CD4-positive, alpha-beta T cell treated with Interleukin-6 for 4 hours (primary cell): ENCODE data around the gene B3GAT3.
"Not testable (repeated sequence)": the region's sequence is repeated elsewhere in the genome, so short reads cannot be mapped to it uniquely, and the experiment has no call there.

Experiments
- DNase-seq: peaks from one replicate; pipeline ENCODE4 v3.0.0-alpha.2; 2020; ENCODE audit warnings: mixed read lengths

B3GAT3 gene

DNA sequence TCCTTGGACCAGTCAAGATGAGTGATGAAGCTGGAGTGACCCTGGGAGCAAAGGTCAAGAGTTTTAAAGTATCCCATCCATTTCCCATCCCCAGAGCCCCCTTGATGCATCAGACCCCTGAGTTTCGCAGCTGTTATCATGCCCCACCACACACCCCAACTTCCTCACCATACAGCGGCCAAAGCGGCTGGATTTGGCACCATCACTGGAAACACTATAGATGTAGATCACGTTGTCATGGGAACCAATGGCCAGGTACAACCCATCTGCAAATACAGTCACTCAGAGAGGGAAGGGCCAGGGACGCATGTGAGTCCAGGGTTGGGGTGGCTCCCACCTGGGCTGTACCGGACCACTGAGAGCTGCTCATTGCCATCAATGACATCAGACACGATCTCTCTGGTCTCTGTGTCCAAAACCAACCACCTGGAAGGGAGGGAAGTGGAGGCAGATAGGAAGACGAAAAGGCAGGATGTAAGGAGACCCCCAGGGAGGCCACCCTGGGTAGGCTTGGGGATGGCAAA lies 17.9 kb downstream of the B3GAT3 start:
- no peak for DNase-seq

DNA sequence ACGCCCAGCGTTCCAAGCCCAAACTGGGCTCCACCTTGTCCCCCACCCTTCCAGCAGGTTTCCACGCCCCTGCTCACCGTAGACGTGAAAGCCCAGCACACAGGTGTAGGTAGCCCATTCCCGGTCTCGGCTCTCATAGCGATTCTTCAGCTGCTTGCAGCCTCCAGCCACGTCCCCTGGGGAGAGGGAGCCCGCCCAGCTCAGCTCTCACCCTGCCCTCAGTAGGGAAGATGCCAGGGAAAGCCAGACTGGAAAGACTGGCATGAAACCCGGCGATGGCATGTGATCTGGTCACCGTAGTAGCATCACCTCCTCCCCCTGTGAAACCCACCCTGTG lies 18.7 kb downstream of the B3GAT3 start:
- no peak for DNase-seq

DNA sequence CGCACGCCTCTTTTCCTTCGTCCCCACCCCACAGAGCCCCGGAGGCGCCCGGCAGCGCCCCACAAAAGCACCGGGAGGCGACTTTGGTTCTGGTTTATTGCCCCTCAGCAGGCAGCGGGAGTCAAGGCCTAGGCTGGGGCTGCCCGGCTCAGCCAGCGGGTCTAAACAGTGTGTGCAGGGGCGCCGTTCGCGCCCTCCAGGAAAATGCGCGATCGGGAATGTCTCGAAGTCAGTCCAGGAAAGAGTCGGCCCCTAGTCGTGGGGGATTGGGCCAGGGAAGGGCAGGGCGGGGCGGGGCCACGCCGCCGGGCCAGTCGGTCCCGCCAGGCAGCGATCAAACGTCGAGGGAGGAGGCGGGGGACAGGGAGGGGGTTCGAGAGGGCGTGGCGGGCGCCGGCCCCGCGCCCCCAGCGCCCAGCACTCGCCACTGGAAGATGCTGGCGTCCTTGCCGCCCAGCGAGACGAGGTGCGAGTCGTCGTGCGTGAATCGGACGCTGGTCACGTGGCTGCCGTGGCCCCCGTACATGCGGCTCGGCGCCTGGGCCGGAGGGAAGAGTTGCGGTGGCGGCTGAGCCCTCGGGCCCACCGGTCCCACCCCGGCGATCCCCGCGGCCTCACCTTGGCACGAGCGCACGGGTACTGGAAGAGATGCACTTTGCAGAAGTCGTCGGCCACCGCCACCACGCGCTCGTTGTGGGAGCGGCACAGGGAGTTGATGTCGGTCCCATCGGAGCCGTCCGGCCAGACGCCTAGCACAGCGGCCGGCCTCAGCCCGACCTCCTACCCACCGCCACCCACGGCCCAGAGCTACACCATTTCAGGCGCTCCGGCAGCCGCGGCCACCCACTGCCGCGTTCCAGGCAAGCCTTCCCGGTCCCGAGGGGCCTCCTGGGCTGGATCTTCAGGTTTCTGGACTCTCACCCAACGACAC lies 19.4 kb downstream of the B3GAT3 start:
- peak; percentile 64 for DNase-seq

DNA sequence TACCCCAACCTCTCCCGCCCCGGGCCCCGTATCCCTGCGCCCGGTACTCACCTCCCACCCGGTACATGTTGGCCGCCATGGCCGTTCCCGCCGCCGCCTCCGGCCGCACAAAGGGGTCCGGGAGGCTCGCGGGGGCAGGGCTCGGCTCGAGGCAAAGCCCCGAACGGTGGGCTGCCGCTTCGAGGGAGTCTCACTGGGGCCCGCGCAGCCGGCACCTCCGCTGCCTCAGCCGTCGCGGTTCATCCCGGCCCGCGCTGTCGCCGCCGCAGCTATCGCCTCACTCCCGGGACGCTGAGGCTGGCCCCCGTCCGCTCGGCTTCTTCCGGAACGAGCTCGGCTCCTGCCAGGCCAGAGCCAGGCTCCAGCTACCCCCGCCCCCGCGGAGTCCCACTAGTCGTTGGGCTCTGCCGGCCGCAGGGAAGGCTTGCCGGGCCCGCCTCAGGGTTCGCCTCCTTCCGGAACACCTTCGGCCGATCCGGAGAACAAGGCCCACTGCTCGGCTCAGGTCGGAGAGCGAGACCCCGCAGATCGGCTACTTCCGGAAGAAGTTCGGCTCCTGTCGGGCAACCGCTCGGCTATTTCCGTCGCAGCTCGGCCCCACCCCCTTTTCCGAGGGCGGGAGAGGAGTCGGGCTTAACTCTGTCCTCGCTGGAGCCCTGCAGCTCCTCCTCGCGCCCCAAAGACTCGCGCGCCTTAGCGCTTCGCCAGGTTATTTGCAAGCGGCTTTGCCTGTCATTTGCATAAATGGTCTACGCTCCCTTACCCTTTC lies 20.2 kb downstream of the B3GAT3 start, which contains the start of gene MTA2:
MTA2 (minus strand) TSS at position 494 of the 769 bp plus-strand sequence; CDS start at position 79, 415 bp downstream.
- DNase-seq = peak; percentile 99

DNA sequence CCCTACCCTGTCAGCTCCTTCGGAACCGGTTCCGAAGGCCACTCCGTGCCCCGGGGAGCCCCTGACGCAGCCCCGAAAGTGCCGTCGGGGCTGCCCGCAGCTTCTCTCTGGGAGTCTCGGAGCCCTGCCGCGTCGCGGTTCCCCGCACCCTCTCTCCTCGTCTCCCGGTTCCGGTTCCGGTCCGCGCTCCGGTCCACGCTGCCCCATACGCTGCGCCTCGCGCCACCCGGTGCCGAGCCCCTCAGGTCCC lies 20.7 kb downstream of the B3GAT3 start:
- DNase-seq = peak; percentile 61

DNA sequence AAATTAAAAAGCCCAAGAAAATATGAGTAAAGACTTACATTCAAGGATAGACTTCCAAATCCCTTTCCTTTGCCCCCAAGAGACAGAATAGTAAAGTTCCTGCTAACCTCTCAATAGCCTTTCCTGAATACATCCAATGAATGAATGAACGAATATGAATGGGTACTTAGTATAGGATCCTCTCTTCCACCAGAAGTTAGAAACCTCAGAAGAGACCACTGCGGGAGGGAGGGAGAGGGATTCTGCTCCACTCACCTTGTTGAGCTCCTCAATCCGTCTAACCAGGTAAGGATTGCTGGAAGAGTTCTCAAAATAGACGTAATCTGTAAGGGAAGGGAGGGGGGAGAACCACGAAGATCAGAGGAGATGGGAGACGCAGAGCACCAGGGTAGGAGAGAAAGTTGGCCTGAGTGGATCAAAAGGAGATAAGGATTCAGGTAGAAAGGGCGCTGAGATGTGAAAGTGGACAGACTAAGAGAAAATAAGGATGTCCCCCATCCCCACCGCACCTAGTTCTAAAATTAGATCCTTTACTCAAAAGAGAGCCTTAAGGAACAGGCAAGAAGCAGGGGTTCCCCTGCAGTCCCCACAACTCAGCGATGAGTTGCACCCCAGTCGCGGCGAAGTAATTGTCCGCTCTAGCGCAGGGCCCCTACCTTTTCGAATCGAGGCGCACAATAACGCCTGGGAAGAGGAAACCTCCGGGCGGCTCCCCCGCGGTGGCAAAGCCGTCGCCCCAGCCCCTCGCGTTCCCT lies 21.2 kb downstream of the B3GAT3 start:
- DNase-seq = no peak

DNA sequence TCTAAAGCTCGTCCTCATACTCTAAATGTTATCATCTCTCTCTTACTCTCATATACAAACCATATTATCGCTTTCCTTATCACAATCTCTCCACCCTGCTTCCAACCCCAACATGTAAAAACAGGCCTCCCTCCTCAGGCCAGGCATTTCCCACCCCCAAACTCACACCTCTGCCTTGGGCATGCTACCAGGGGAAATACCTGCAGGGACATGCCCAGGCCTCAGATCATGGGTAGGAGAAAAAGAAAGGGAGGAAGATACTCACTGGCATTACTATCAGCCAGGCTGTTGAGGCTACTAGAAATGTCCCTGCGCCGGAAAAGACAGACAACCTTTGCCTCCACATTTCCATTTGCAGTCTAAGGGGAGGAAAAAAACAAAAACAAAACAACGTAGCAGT lies 21.9 kb downstream of the B3GAT3 start:
- DNase-seq = no peak

DNA sequence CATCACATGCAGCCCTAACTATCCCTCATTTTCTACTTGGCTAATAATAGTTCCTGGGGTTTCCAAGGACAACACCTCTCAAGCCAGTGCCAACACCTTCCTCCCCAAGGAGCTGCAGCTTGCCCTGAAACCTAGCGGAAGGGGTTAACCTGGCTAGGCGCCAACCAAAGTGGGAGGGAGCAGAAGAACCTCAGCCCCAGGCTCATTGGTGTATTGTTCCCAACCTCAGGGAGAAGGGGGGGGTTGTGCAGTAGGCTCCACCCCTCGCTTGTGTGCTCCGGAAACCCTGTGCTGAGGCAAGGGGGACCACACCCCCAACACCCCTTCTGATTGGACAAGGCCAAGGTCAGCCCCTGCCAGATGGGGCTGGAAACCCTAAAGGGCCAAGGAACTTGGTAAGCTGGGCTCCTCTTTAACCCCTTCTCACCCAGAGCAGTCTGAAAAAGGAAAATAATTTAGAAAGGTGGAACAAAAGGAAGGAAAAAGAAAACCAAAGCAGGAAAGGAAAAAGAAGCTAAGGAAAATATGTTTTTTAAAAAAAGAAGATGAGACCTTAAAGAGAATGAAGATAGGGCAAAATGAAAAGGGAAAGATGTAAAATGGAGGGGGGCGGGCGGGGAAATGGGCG lies 22.6 kb downstream of the B3GAT3 start:
- DNase-seq = peak; percentile 98

DNA sequence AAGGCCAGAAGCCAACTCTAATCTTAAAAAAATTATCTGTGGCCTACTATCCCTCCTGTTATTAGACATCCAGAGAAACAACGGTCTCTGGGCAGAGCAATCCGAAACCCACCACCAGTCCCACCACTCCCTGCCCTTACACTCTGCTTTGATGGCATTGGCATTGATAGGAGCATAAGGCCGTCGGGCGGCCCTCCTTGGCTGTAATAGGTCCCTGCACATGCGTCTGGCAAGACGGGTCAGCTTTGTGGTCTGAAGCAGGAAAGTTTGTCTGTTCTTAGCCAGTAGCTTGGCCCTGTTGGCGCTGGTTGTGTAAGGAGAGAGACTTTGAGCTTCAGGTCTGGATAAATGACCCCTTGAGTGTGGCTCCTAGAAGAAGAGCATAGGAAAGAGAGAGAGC lies 26.7 kb downstream of the B3GAT3 start:
- no peak for DNase-seq

DNA sequence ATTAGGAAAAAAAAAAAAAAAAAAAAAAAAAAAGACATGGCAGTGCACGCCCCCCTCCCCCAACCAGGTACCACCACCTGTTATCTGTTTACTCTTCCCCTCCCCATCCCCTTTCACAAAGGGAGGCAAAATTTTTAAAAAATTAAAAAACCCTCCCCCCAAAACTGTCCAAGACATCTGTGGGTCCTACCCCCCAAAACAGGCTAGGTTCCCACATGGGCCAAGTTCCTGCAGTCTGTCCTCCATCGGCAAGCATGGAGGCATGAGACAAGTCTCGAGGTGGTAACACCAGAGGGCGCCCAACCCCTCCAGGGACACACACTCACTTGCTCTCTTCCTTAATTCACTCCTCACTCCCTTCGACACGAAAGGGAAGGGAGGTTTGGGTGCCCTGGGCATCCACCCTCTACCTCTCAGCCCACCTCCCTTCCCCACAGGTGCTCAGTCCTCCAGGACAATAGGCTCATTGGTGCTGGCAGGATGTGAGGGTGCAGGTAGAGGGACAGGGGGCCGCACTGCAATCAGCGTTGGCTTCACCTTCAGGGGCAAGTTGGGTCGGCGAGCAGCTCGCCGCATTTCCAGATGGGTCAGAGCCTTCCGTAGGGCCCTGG lies 28.2 kb downstream of the B3GAT3 start:
- peak; percentile 87 for DNase-seq

DNA sequence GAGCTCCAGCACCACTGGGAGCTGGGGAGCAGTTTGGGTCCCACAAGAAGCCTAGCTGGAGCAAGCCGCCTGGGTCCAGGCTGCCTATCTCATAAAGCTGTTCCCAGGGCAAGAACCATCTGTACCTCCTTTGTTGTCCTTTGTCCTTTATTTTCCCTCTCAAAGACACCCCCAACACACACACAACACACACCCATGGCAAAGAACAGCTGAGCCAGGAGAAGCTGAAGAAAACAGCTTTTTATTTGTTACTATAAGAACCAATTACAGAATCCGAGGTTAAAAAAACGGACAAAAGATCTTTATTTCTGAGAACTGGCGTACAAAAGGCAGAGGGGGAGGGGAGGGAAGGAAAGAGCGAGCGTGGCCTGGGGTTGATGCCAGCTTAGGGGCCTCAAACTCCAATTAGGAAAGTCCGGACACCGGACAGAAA lies 28.8 kb downstream of the B3GAT3 start:
- no peak for DNase-seq

DNA sequence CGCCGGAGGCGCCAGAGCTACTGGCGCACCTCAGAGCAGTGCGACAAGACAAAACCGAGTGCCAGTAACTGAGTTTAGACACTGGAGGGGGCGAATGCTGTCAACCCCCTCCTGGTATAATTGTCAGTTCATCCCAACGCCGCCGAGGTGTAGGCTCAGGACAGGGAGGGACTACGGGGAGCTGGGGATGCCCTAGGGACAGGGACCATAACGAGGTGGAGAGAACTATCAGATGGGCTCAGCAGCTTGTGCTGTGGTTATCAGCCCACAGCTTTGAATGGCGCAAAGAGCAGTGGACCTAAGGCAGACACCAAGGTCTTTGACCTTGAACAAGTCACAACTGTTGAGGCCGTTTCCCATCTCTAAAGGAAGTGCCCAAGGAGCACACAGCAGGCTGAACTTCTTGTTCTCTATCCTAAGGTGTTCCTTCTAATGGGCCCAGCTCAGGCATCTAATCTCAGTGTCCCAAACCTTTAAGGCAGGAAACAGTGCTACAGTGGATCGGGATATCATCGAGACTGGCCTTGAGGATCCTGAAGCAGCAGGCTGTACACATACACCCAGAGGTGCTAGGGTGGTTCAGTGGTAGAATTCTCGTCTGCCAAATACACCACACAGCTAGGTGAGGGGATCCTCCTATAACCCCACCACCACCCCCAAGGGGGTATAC lies 29.5 kb downstream of the B3GAT3 start:
- no peak for DNase-seq

DNA sequence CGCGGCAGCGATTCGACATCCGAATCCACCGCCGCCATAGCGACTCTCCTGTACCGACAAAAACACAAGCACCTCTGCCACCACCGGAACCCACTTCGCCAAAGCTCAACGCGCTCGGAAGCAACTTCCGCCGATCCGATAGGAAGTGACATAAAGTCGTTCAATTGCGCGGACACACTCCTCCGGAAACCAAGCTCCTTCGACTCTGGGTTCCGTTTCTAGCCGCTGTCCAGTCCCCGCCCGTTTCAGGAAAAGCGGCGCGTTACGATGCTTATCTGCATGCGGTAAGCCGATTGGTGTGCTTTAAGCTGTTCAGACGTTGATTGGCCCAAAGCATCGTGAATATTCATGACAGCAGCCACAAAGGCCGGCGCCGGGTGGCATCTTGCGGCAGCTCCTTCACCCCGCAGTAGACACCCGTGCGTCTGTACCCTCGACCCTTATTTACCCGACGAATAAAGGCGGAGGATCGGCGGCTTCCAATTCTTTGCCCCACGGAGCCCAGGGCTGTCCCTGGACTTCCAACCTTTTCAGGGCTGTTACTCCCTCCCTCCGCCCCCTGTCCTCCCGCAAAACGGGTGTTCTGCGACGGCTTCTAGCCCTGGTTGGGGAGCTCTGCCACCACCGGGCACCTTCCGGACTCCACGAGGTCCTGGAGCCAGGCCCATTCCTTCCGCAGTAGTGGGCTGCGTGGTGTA lies 30.2 kb downstream of the B3GAT3 start, which contains the start of gene TUT1:
TUT1 (minus strand) TSS at position 76 of the 698 bp plus-strand sequence; CDS start at position 38, 38 bp downstream.
- DNase-seq = peak; percentile 96

DNA sequence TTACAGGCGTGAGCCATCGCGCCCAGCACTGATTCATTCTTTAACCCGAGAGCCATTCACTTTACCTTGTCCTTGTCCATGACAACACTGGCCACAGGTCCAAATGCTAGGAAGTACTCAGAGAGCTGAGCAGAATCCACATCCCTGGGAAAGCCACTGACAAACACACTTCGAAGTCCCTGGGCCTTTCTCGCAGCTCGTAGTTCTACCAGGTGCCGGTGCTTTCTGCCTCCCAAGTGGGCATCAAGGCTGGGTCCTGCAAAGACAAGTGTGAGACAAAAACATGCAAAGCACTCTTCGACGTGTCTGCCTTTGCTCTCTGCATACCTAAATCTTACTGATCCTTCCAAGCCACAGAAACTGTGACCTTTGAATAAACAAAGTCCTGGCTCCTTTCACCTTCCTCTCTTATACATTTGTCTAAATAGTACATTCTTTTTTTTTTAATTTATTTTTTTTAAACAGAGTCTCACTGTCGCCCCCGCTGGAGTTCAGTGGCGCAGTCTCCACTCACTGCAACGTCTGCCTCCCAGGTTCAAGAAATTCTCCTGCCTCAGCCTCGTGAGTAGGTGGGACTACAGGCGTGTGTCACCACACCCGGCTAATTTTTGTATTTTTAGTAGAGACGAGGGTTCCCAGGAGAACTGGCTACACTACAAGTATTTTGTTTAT lies 32.7 kb downstream of the B3GAT3 start:
- peak; percentile 20 for DNase-seq

DNA sequence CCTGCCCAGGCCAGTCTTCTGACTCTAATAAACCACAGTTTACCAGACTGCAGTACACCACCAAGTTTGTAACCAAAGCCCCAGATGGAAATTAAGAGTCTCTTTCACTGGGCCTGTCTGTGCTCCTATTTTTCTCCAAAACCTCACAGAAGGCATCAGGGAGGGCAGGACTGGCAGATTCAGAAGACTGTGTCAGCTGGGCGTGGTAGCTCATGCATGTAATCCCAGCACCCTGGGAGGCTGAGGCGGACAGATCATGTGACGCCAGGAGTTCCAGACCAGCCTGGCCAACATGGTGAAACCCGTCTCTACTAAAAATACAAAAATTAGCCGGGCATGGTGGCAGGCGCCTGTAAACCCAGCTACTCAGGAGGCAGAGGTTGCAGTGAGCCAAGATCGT lies 36.4 kb downstream of the B3GAT3 start:
- not testable (repeated sequence) for DNase-seq

DNA sequence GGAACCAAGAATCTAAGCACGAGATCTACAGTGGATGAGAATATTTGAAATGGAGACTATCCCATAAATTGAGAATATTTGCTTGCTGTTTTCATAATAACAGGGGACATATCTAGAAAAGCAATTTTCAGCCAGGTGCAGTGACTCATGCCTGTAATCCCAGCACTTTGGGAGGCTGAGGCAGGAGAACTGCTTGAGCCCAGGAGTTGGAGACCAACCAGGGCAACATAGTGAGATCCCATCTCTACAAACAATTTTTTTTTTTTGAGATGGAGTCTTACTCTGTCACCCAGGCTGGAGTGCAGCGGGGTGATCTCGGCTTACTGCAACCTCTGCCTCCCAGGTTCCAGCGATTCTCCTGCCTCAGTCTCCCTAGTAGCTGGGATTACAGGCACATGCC lies 40.1 kb downstream of the B3GAT3 start:
- DNase-seq = not testable (repeated sequence)

DNA sequence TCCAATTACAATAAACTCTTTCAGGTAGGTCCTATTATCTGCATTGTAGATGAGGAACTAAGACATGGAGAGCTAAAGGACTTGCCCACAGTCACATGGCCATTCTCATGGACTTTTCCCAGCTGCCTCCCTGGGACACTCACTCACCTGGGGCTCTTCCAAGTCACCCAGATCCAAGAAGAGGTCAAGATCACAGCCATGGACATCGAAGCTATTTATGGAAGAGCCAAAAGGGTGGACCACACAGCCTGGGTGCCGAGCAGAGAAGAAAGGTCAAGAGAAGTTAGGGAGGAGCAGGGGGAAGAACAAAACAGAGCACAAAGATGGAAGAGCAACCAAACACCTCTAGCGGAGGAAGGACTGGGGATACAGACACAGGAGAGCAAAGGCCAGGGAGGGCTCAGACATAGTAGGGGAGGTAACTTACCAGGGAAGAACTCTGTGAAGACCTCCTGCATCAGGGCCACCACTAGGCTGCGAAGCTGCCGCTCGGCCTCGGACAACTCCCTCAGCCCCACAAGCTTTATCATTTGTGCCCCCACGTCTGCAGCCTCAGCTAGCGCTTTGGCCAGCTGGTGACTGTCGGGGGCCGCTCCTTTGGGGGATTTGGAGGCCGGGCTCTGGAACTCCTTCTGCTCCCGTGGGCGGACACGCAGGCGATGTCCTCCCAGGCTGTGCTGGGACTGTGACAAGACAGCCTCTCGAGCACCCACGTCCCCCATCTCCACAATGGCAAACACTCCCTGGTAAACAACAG lies 40.6 kb downstream of the B3GAT3 start:
- DNase-seq = no peak

DNA sequence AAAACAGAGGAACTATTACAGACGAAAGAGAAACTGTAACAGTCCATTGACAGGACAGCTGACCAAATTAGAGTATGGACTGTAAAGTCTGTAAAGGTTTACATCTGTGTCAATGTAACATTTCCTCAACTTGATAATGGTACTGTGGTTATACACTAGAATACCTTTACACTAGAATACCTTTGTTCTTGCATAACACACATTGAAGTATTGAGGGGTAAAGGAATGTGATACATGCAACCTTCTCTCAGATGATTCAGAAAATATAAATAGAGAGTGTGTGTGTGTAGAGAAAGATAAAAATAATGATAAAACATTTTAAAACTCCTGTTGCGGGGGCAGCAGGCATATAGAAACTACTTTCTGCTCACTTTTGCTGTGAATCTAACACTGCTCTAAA lies 42.5 kb downstream of the B3GAT3 start:
- no peak for DNase-seq

DNA sequence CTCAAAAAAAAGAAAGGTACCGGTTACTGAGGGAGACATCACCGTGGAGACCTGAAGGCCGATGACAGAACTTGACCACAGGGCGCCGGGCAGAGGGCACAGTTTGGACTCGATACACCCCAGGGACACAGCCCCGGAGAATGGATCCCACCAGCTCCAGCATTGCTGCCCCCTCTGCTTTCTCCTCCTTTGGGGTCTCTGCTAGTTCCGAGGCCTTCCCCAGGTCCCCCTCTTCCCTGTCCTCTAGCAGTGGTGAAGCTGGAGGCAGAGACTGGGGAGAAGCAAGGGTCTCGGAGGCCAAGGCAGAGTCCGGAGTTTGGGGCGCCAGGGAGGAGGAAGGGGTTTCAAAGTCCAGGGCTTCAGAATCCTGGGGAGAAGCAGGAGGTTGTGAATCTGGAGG lies 43.2 kb downstream of the B3GAT3 start:
- DNase-seq = no peak
